ES-I3 (cell line): ENCODE results near the gene CELF2.

Experiments
- H3K36me3 ChIP-seq: 2 replicates; pipeline ENCODE4 v1.6.1; 2013; ENCODE audit warnings: mild to moderate bottlenecking, low read length, control low read depth, moderate library complexity; ENCODE audit not compliant: insufficient read depth
- H3K4me1 ChIP-seq: 2 replicates; pipeline ENCODE4 v1.6.1; 2013; ENCODE audit warnings: mild to moderate bottlenecking, control low read depth, low read length; ENCODE audit not compliant: insufficient read depth
- H3K9ac ChIP-seq: 2 replicates; pipeline ENCODE4 v1.6.1; 2013; ENCODE audit warnings: low read depth, mild to moderate bottlenecking, low read length, moderate library complexity
- H3K9me3 ChIP-seq: 2 replicates; pipeline ENCODE4 v1.6.1; 2013; ENCODE audit warnings: mild to moderate bottlenecking, low read length, moderate library complexity; ENCODE audit not compliant: control insufficient read depth, insufficient read depth

The CELF2 gene

DNA sequence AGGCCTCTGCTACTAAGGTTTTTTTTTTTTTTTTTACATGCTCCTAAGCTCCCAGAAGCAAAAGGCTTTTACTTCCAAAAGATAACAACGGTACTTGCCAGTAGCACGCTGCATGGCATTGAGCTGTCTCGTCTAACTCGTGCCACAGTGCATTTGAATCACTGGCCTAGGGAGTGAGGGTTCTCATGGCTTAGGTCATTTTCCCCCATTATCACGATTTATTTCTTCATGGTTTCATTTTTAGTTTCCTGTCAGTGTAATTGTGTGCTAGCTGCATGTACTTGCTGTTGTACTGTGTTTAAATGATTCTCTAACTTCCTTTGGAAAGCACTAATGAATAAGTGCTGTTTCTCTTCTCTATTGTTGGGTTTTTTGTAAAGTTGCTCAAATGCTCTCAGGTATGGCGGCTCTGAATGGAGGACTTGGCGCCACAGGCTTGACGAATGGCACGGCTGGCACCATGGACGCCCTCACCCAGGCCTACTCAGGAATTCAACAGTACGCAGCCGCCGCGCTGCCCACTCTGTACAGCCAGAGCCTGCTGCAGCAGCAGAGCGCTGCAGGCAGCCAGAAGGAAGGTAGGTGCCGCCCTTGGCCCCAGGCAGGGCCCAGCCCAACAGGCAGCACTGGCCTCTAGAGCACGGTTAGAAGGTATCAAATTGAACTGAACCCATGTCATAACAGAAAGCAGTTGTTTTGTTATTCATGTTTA is 303.3 kb downstream of the CELF2 start:
- no peak overlapping the region for H3K9ac ChIP-seq
- no peaks in the 10 kb centered on the region for H3K9me3 ChIP-seq
- no peaks in the 10 kb centered on the region; the same call in 1 of the 2 replicates for H3K36me3 ChIP-seq
- H3K4me1 ChIP-seq: no peaks in the 10 kb centered on the region

- Histone ChIP-seq H3K4me1 (no peaks in the 10 kb centered on the region), H3K9me3 (no peaks in the 10 kb centered on the region), H3K9ac (no peak overlapping the region), H3K36me3 (peaks cover 3% of the 10 kb centered on the region; the same call in 1 of the 2 replicates)
Measured at GRCh38 chr10:11322698-11323097, 305.0 kb downstream of the CELF2 start.

- Histone ChIP-seq H3K4me1 (peaks cover 11% of the 10 kb centered on the region), H3K36me3 (peaks cover 3% of the 10 kb centered on the region; the same call in 1 of the 2 replicates), H3K9me3 (no peaks in the 10 kb centered on the region), H3K9ac (no peak overlapping the region)
Measured at GRCh38 chr10:11324761-11325321, 307.2 kb downstream of the CELF2 start.

- H3K36me3 ChIP-seq: peaks cover 3% of the 10 kb centered on the region; the same call in 1 of the 2 replicates
- H3K9me3 ChIP-seq: no peaks in the 10 kb centered on the region
- H3K9ac ChIP-seq: no peak overlapping the region
- H3K4me1 ChIP-seq: peaks cover 20% of the 10 kb centered on the region
Measured at GRCh38 chr10:11325817-11326216, 308.1 kb downstream of the CELF2 start.

GRCh38 chr10:11326241-11326640 is 308.6 kb downstream of the CELF2 start:
- Histone ChIP-seq H3K36me3 (peaks cover 3% of the 10 kb centered on the region; the same call in 1 of the 2 replicates), H3K4me1 (peaks cover 20% of the 10 kb centered on the region), H3K9ac (no peak overlapping the region), H3K9me3 (no peaks in the 10 kb centered on the region)

DNA sequence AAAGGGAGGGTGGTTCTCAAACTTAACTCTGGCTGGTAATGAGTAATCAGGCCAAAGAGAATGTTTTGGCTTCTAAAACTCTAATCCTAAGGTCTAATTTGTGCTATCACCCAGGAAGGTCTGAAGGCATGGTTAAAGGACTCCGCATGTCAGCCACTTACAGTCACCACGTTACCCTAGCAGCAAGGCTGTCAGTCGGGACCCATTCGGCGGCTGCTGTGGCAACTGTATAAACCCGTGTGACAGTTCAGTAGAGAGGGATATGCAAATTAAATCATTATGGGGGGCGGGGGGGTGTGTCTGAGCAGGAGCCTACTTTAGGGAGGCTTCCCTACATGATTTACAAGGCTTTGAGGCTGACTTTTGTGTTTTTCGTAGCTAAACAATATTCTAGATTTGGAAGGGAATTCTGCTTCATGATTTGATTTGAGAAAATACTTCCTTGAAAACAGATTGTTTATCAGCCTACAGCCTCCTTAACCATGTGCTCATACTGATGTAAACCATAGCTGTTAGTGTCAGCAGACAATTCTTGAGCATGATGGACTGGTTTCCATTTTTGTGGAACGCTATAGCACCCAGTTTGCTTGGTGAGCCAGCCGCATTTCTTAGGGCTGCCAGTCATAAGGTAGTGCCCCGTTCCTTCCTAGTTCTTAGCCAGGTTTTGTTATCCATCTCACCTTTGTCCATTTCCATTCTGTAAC is 309.4 kb downstream of the CELF2 start:
- H3K36me3 ChIP-seq: peaks cover 3% of the 10 kb centered on the region; the same call in 1 of the 2 replicates
- H3K4me1 ChIP-seq: peaks cover 20% of the 10 kb centered on the region
- no peaks in the 10 kb centered on the region for H3K9me3 ChIP-seq
- H3K9ac ChIP-seq: no peak overlapping the region

DNA sequence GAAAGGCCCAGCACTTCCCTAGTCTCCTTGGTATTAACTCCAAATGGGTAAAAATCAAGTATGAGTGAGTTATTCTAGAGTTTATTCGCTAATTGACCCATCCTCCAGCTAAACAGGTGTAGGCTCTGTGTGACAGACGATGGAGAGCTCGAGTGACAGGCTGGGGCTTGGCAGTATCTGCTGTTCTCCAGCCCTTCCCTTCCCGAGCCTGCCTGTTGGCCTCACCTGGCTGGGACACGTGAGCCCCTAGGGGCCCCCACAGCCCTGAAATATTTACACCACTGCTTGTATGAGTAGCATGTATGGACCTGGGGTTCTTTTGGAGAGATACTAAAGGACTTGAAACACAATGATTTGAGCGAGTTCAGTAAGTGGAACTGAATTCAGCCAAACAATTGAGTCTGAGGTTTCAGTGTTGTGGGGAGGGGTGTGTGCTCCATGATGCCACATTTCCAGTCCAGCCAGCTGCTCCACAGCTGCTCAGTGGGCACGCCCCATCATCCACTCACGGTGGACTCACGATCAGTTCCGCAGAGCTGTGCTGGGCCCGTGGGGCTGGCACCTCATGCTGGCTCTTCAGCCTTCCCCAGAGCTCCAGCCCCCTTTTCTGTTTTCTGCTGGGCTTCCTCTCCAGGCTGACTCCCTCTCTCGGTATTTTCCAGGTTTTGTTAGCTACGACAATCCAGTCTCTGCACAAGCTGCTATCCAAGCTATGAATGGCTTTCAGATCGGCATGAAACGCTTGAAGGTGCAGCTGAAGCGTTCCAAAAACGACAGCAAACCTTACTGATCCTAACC is 310.8 kb downstream of the CELF2 start:
- no peaks in the 10 kb centered on the region for H3K9me3 ChIP-seq
- H3K9ac ChIP-seq: no peak overlapping the region
- peaks cover 20% of the 10 kb centered on the region for H3K4me1 ChIP-seq
- peaks cover 3% of the 10 kb centered on the region; the same call in 1 of the 2 replicates for H3K36me3 ChIP-seq

DNA sequence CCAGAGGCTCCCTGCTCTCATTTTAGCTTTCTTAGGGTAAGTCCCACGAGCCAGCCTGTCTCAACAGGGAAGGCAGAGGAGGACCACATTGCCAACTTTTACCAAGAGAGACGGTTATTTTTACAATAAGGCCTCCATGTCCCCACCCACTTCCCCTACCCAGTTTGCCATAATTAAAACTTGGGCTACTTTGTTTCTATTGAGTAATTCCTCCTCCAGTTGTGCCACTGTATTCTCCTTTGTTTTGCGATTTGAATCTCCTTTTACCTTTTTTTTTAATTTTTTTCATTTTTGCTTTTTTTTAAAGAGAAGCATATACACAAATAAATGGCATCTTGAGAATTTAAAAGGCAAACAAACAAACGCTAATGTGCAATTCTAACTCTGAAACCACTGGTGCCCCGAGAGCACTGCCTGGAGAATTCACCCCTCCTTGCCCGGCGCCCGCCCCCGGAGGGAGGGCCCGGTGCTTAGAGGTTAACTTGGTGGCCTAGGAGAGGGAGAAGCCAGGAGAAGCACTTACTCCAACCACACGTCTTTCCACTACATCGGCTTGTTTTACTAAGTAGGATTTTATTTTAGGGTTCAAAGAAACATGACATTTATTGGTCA is 311.5 kb downstream of the CELF2 start:
- H3K4me1 ChIP-seq: peaks cover 20% of the 10 kb centered on the region
- H3K36me3 ChIP-seq: peaks cover 3% of the 10 kb centered on the region; the same call in 1 of the 2 replicates
- H3K9me3 ChIP-seq: no peaks in the 10 kb centered on the region
- H3K9ac ChIP-seq: no peak overlapping the region

GRCh38 chr10:11330383-11331045 is 312.8 kb downstream of the CELF2 start:
- Histone ChIP-seq H3K4me1 (peaks cover 20% of the 10 kb centered on the region), H3K36me3 (peaks cover 6% of the 10 kb centered on the region; the same call in 1 of the 2 replicates), H3K9me3 (no peaks in the 10 kb centered on the region), H3K9ac (no peak overlapping the region)

DNA sequence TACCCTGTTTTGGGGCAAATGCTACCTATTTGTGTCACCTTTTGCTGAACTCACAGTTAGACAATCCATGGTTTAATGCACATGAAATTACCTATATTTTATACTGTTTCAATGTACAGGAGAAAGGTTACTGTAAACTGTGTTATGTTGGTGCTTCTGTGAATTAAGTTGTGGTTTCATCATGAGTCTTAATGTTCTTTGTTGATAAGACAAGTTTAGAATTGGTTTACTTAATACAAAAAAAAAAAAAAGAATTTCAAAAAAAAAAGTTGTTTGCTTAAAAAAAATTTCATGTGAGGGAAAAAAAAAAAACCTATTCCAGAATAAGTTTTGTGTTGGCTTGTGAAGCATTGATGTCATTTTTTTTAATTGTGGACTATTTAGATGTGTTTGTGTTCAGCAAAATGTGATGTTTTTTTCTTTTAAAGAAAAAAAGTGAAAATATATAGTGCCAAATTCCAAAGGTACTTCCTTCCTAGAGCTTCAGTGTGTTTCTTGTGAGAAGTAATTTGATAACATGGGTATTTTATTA is 313.4 kb downstream of the CELF2 start:
- Histone ChIP-seq H3K9ac (no peak overlapping the region), H3K9me3 (no peaks in the 10 kb centered on the region), H3K4me1 (peaks cover 22% of the 10 kb centered on the region), H3K36me3 (peaks cover 6% of the 10 kb centered on the region; the same call in 1 of the 2 replicates)

DNA sequence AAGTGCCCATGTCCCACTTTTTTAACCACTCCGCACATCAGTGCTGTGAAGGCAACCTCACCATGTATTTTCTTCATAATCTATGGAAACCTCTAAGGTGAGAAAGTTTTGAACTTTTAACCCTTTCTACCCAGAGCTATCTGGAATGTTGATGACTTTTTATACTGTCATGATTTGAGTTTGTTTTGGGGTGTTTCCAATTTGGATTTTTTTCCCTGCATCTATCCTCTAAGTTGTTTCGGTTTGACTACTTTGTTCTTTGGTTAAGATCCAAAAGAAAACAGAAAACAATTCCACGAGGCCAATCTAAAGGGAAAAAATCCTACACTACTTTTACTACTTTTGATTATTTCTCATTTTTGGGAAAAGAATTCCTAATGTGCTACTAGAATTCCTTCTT is 314.1 kb downstream of the CELF2 start:
- H3K9me3 ChIP-seq: no peaks in the 10 kb centered on the region
- H3K9ac ChIP-seq: no peak overlapping the region
- peaks cover 27% of the 10 kb centered on the region for H3K4me1 ChIP-seq
- H3K36me3 ChIP-seq: peaks cover 6% of the 10 kb centered on the region; the same call in 1 of the 2 replicates

DNA sequence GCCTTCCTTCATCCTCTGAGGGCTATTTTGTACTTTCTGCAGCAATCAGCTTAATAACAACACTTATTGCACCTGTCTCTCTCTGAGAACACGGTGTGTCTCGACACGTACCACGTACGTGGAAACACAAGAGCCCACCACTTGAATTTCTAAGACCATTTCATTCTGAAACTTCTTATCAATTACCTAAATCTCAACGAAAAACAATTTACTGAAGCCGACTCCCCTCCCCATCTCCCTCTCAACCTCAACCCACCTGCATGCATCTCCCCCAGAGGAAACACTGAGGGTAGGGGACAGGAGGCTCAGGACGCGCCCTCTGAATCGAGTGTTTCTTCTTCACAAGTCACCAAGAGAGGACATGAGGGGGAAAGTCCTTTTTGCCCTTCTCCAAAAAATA is 315.2 kb downstream of the CELF2 start:
- peaks cover 3% of the 10 kb centered on the region; the same call in 1 of the 2 replicates for H3K36me3 ChIP-seq
- no peaks in the 10 kb centered on the region for H3K9me3 ChIP-seq

DNA sequence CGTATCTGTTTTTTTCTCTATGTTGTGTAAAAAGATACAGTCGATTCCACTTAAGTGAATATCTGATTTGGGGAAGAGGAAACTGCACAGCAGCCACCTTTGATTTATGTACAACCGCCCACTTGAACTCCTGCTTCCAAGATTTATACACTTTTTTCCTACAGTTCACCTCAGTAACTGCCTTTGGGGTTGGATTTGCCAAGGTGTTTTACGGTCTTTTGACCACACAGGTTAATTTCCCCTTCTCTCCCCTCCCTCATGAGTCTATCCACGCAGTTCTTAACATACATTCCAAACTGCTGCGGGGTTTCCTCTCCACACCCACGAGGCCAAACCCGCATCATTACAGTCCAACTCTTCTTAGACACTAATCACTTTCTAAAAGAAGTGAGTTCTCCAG is 316.8 kb downstream of the CELF2 start:
- peaks cover 31% of the 10 kb centered on the region for H3K4me1 ChIP-seq
- H3K36me3 ChIP-seq: peaks cover 3% of the 10 kb centered on the region; the same call in 1 of the 2 replicates
- H3K9ac ChIP-seq: no peak overlapping the region
- no peaks in the 10 kb centered on the region for H3K9me3 ChIP-seq

More for the DNA sequence above, 315.2 kb downstream of the CELF2 start:
- Histone ChIP-seq H3K4me1 (peaks cover 34% of the 10 kb centered on the region), H3K9ac (no peak overlapping the region)
